CD8-positive, alpha-beta memory T cell (primary cell): ENCODE data around the gene FAM32A. TPM values are rescaled to one million over a fixed set of nuclear protein-coding genes. Genes with fewer than 3 reads are reported as not detected.
A peak's percentile ranks its signal among the peaks of the same experiment; 100 is the strongest.
"Not testable (repeated sequence)": the region's sequence is repeated elsewhere in the genome, so short reads cannot be mapped to it uniquely, and the experiment has no call there.

ENCODE experiments used
- CTCF ChIA-PET: fragments of 350-600 bp; sonication (Branson Sonifier 250); formaldehyde crosslinking; loops from one replicate; lab custom pipeline; 2021; ENCODE audit warnings: antibody characterized with exemption; lab: Charles Lee
- POLR2A ChIA-PET: fragments of 350-600 bp; sonication (Branson Sonifier 250); formaldehyde crosslinking; loops from one replicate; lab custom pipeline; 2021; ENCODE audit warnings: antibody characterized with exemption; lab: Charles Lee
- DNase-seq, 5 donors: peaks; one replicate each; pipeline versions ENCODE4 v3.0.0 to v3.0.0-alpha.2; 2020 to 2022; ENCODE audit warnings: mixed read lengths in 1 of 5
- H3K27ac ChIP-seq: one replicate; pipeline ENCODE4 v1.7.0; 2013; ENCODE audit warnings: low read depth, mild to moderate bottlenecking, low read length, moderate library complexity
- H3K27me3 ChIP-seq: 2 replicates; pipeline ENCODE4 v1.7.0; 2013; ENCODE audit warnings: low read length, mild to moderate bottlenecking; ENCODE audit not compliant: insufficient read depth, poor library complexity, severe bottlenecking
- H3K36me3 ChIP-seq: 2 replicates; pipeline ENCODE4 v1.7.0; 2013; ENCODE audit warnings: mild to moderate bottlenecking, low read length, moderate library complexity; ENCODE audit not compliant: insufficient read depth
- H3K4me1 ChIP-seq: 2 replicates; pipeline ENCODE4 v1.7.0; 2013; ENCODE audit warnings: mild to moderate bottlenecking, low read length, moderate library complexity; ENCODE audit not compliant: insufficient read depth
- H3K4me3 ChIP-seq: 2 replicates; pipeline ENCODE4 v1.7.0; 2013; ENCODE audit warnings: mild to moderate bottlenecking, low read length
- H3K9me3 ChIP-seq: 2 replicates; pipeline ENCODE4 v1.7.0; 2013; ENCODE audit warnings: mild to moderate bottlenecking, low read length
- H3K27ac Mint-ChIP-seq, 8 donors: one replicate each; pipeline ENCODE4 v1.8.0; 2020 to 2021; ENCODE audit warnings: mixed read lengths in 8 of 8, mild to moderate bottlenecking in 6 of 8, inconsistent platforms in 3 of 8, moderate library complexity in 3 of 8
- H3K27me3 Mint-ChIP-seq, 2 donors: one replicate each; pipeline ENCODE4 v1.8.0; 2020 to 2021; ENCODE audit warnings: mixed read lengths in 2 of 2, mild to moderate bottlenecking in 1 of 2, moderate library complexity in 1 of 2
- H3K36me3 Mint-ChIP-seq, 3 donors: one replicate each; pipeline ENCODE4 v1.8.0; 2020 to 2021; ENCODE audit warnings: mixed read lengths in 3 of 3, inconsistent platforms in 1 of 3, mild to moderate bottlenecking in 1 of 3
- H3K4me1 Mint-ChIP-seq, 3 donors: one replicate each; pipeline ENCODE4 v1.8.0; 2020 to 2021; ENCODE audit warnings: mixed read lengths in 3 of 3, inconsistent platforms in 1 of 3, mild to moderate bottlenecking in 1 of 3
- H3K4me3 Mint-ChIP-seq, 7 donors: one replicate each; pipeline ENCODE4 v1.8.0; 2020 to 2021; ENCODE audit warnings: mixed read lengths in 7 of 7, mild to moderate bottlenecking in 6 of 7, moderate library complexity in 4 of 7, inconsistent platforms in 2 of 7
- H3K9me3 Mint-ChIP-seq, 5 donors: one replicate each; pipeline ENCODE4 v1.8.0; 2020 to 2022; ENCODE audit warnings: mixed read lengths in 5 of 5, mild to moderate bottlenecking in 3 of 5, moderate library complexity in 2 of 5, inconsistent platforms in 1 of 5
- polyA plus RNA-seq: library from polyadenylated mRNA; unstranded; fragments of 300-500 nt; fragmentation: Illumina TruSeq; gene quantifications from one replicate; pipeline ENCODE4 v1.2.3, GENCODE V29; 2021
- total RNA-seq, 2 experiments: library from RNA; stranded (reverse); gene quantifications; one replicate each; pipeline ENCODE4 v1.2.3, GENCODE V29; 2021

FAM32A gene
- total and polyA plus RNA-seq, 3 experiments from 2014 or later = 62.4 to 127 (median 68.3) TPM

DNA sequence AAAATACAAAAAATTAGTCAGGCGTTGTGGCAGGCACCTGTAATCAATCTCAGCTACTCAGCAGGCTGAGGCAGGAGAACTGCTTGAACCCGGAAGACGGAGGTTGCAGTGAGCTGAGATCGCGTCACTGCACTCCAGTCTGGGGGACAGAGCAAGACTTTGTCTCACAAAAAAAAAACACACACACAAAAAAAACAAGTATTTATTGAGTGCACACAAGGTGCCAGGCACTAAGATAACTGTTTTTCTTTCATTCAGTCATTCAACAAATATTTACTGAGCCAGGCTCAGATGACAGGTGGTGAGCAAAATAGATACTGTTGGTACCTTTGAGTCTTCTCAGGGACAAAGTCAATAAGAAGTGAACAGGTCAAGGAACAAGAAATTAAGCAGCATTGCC is 18.2 kb upstream of the FAM32A start:
- Mint-ChIP-seq H3K27me3 (no peaks in the 10 kb centered on the region), H3K27ac (peak overlapping the region in 1 of 8 donors; percentile 42), H3K4me1 (peaks cover 4 to 8% (median 6%) of the 10 kb centered on the region in 3 donors), H3K9me3 (no peaks in the 10 kb centered on the region), H3K36me3 (no peaks in the 10 kb centered on the region), H3K4me3 (no peak overlapping the region)
- Histone ChIP-seq H3K27ac (no peak overlapping the region), H3K4me1 (no peaks in the 10 kb centered on the region), H3K27me3 (no peaks in the 10 kb centered on the region), H3K4me3 (no peak overlapping the region), H3K36me3 (no peaks in the 10 kb centered on the region), H3K9me3 (no peaks in the 10 kb centered on the region)
- ChIA-PET CTCF (no interaction called here), POLR2A (no interaction called here)
- no peak for DNase-seq

DNA sequence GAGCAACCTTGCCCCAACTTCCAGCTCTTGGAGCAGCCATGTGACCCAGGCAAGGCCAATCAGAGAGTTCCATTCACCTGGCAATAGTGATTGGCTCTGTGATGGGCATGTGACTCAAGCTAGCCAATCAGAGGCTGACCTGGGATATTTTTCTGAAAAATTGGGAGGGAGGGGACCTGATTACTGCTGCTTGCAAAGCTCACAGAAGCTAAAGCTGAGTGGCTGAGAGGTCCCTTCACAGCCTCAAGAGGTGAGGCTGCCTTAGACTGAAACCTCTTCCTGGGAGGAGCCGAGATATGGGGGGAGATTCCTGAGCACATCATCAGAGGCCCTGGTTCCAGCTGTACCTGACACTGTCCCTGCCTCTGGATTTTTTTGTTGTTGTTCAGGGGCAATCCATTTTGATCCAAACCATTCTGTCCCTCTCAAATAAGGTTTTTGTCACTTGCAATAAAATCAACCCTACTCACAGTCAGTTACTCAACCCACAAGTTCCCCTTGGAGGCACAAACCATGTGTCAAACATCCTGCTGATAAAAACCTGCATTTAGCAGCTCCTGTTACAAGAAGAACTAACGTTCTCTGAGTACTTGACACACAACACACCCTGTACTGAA is 16.6 kb upstream of the FAM32A start:
- H3K4me3 ChIP-seq = no peak overlapping the region
- H3K27me3 ChIP-seq = no peaks in the 10 kb centered on the region
- ChIA-PET CTCF (interaction anchor here (1.2 kb wide), 1 partner anchor 13 kb away, joined by 4 read pairs; no protein-coding TSS in a partner anchor), POLR2A (interaction anchor here (0.7 kb wide), 1 partner anchor 17 kb away, joined by 3 read pairs; no protein-coding TSS in a partner anchor)
- no peaks in the 10 kb centered on the region for H3K9me3 ChIP-seq
- H3K36me3 Mint-ChIP-seq = no peaks in the 10 kb centered on the region
- H3K9me3 Mint-ChIP-seq = no peaks in the 10 kb centered on the region
- no peaks in the 10 kb centered on the region for H3K4me1 ChIP-seq
- H3K4me1 Mint-ChIP-seq = peaks cover 4 to 8% (median 6%) of the 10 kb centered on the region in 3 donors
- H3K27ac ChIP-seq = no peak overlapping the region
- no peak for DNase-seq
- no peaks in the 10 kb centered on the region for H3K36me3 ChIP-seq
- peaks cover 0 to 2% of the 10 kb centered on the region in 2 donors for H3K27me3 Mint-ChIP-seq
- H3K4me3 Mint-ChIP-seq = no peak overlapping the region
- H3K27ac Mint-ChIP-seq = peak overlapping the region in 7 of 8 donors; percentile 23 to 77 (median 68)

DNA sequence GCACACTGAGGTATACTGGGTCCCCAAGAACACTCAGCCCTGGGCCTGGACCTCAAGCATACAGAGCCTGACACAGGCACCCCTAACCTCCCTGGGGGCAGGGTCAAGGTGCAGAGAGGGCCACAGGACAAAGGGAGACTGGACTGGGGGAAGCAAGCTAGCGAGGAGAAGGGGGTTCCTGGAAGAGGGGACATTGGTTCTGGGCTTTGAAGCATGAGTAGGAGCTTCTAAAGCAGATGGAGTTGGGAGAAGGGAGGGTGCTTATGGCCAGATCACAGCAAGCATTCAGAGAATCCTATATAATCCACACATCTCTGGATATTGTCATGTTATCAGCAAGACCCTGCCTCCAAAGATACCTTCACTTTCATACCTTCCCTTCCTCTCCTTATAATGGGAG is 15.1 kb upstream of the FAM32A start:
- no peaks in the 10 kb centered on the region for H3K36me3 ChIP-seq
- CTCF ChIA-PET = interaction anchor here (1.2 kb wide), 1 partner anchor 12 kb away, joined by 4 read pairs; no protein-coding TSS in a partner anchor
- peaks cover 0 to 4% of the 10 kb centered on the region in 2 donors for H3K27me3 Mint-ChIP-seq
- H3K4me3 ChIP-seq = no peak overlapping the region
- no peaks in the 10 kb centered on the region for H3K9me3 ChIP-seq
- no peak for DNase-seq
- peaks cover 4 to 8% (median 6%) of the 10 kb centered on the region in 3 donors for H3K4me1 Mint-ChIP-seq
- H3K36me3 Mint-ChIP-seq = no peaks in the 10 kb centered on the region
- H3K27ac ChIP-seq = no peak overlapping the region
- no peaks in the 10 kb centered on the region for H3K4me1 ChIP-seq
- peaks cover 0 to 3% (median 0%) of the 10 kb centered on the region in 5 donors for H3K9me3 Mint-ChIP-seq
- no peak overlapping the region for H3K27ac Mint-ChIP-seq
- H3K4me3 Mint-ChIP-seq = no peak overlapping the region
- H3K27me3 ChIP-seq = no peaks in the 10 kb centered on the region
- POLR2A ChIA-PET = interaction anchor here (0.7 kb wide), 1 partner anchor 8 kb away, joined by 3 read pairs; no protein-coding TSS in a partner anchor

GRCh38 chr19:16175954-16176353 is 9.3 kb upstream of the FAM32A start:
- Histone ChIP-seq H3K27me3 (no peaks in the 10 kb centered on the region), H3K4me1 (no peaks in the 10 kb centered on the region), H3K36me3 (no peaks in the 10 kb centered on the region), H3K27ac (no peak overlapping the region), H3K9me3 (no peaks in the 10 kb centered on the region), H3K4me3 (no peak overlapping the region)
- ChIA-PET CTCF (interaction anchor here (0.6 to 1.2 kb wide), 2 partner anchors 30 to 113 kb away, joined by 3 read pairs; no protein-coding TSS in a partner anchor), POLR2A (no interaction called here)
- Mint-ChIP-seq H3K4me1 (no peaks in the 10 kb centered on the region), H3K36me3 (no peaks in the 10 kb centered on the region), H3K9me3 (peaks cover 0 to 3% (median 0%) of the 10 kb centered on the region in 5 donors), H3K4me3 (no peak overlapping the region), H3K27me3 (peaks cover 0 to 5% of the 10 kb centered on the region in 2 donors), H3K27ac (no peak overlapping the region)
- DNase-seq = no peak

- POLR2A ChIA-PET, H3K4me1 ChIP-seq, H3K4me1 Mint-ChIP-seq, DNase-seq, H3K27ac ChIP-seq, H3K9me3 Mint-ChIP-seq, H3K36me3 ChIP-seq, H3K27me3 ChIP-seq, H3K27ac Mint-ChIP-seq, H3K36me3 Mint-ChIP-seq, H3K27me3 Mint-ChIP-seq, H3K9me3 ChIP-seq, H3K4me3 ChIP-seq: not testable (repeated sequence)
- CTCF ChIA-PET = interaction anchor here (4.2 kb wide), 1 partner anchor 138 kb away, joined by 26 read pairs; no protein-coding TSS in a partner anchor
- peak overlapping the region in 1 of 7 donors; percentile 3 for H3K4me3 Mint-ChIP-seq
These were observed 6.3 kb upstream of the FAM32A start for GRCh38 chr19:16178866-16179265.

- ChIA-PET CTCF (interaction anchor here (1.8 to 4.2 kb wide), 3 partner anchors 128 to 551 kb away, joined by 3 to 26 read pairs (median 6); no protein-coding TSS in a partner anchor), POLR2A (interaction anchor here (0.5 kb wide), 1 partner anchor 94 kb away, joined by 3 read pairs; no protein-coding TSS in a partner anchor)
- H3K9me3 Mint-ChIP-seq = peaks cover 0 to 2% (median 0%) of the 10 kb centered on the region in 5 donors
- no peak overlapping the region for H3K27ac ChIP-seq
- H3K4me1 ChIP-seq = peaks cover 5% of the 10 kb centered on the region
- H3K4me3 ChIP-seq = no peak overlapping the region
- peaks cover 0 to 5% (median 2%) of the 10 kb centered on the region in 3 donors for H3K36me3 Mint-ChIP-seq
- peaks cover 0 to 3% of the 10 kb centered on the region in 2 donors for H3K27me3 Mint-ChIP-seq
- no peaks in the 10 kb centered on the region for H3K9me3 ChIP-seq
- no peaks in the 10 kb centered on the region for H3K36me3 ChIP-seq
- H3K27ac Mint-ChIP-seq = no peak overlapping the region
- no peak overlapping the region for H3K4me3 Mint-ChIP-seq
- peaks cover 11 to 18% (median 16%) of the 10 kb centered on the region in 3 donors for H3K4me1 Mint-ChIP-seq
- DNase-seq = no peak
- no peaks in the 10 kb centered on the region for H3K27me3 ChIP-seq
These were observed 4.6 kb upstream of the FAM32A start for GRCh38 chr19:16180611-16181010.

- POLR2A ChIA-PET = interaction anchor here (0.6 to 1.8 kb wide), 12 partner anchors 10 to 348 kb away, joined by 3 to 27 read pairs (median 5); partner anchors contain the start of genes AP1M1, KLF2 and RAB8A
These were observed 516 bp upstream of the FAM32A start for GRCh38 chr19:16184665-16185122.

More at GRCh38 chr19:16184665-16185122, 516 bp upstream of the FAM32A start:
- peaks cover 0 to 2% of the 10 kb centered on the region in 2 donors for H3K27me3 Mint-ChIP-seq
- CTCF ChIA-PET = interaction anchor here (0.6 to 3.4 kb wide), 12 partner anchors 13 to 555 kb away, joined by 3 to 26 read pairs (median 6); partner anchors contain the start of genes AP1M1 and RAB8A
- H3K27ac Mint-ChIP-seq = peak overlapping the region in 7 of 8 donors; percentile 71 to 98 (median 95)
- H3K27ac ChIP-seq = no peak overlapping the region
- peaks cover 30 to 44% (median 37%) of the 10 kb centered on the region in 3 donors for H3K4me1 Mint-ChIP-seq
- H3K36me3 ChIP-seq = peaks cover 11% of the 10 kb centered on the region
- H3K36me3 Mint-ChIP-seq = peaks cover 0 to 29% (median 3%) of the 10 kb centered on the region in 3 donors
- peak overlapping the region; percentile 95 to 100 (median 98) for H3K4me3 Mint-ChIP-seq
- peak overlapping the region; percentile 35 for H3K4me3 ChIP-seq
- no peaks in the 10 kb centered on the region for H3K27me3 ChIP-seq
- H3K4me1 ChIP-seq = peaks cover 24% of the 10 kb centered on the region
- H3K9me3 ChIP-seq = no peaks in the 10 kb centered on the region
- no peak for DNase-seq
- no peaks in the 10 kb centered on the region for H3K9me3 Mint-ChIP-seq
